Lower lobe of right lung (tissue), 2 donors: Measurements from ENCODE around the gene SSUH2. TPM values are rescaled to one million over a fixed set of nuclear protein-coding genes. Genes with fewer than 3 reads are reported as not detected.

Source experiments
- ATAC-seq, 2 donors: fragments of 200-7000 bp; cut with Tn5 transposase; one replicate each; pipeline ENCODE4 v1.9.1; 2020 to 2022; ENCODE audit warnings: mild to moderate bottlenecking in 2 of 2, moderate library complexity in 2 of 2
- DNase-seq: peaks from one replicate; pipeline ENCODE4 v3.0.0-alpha.2; 2020
- H3K27ac ChIP-seq: fragments of 200-600 bp; one replicate; pipeline ENCODE4 v1.8.0; 2022
- H3K27me3 ChIP-seq: fragments of 200-600 bp; one replicate; pipeline ENCODE4 v1.8.0; 2022; ENCODE audit warnings: low read depth
- H3K36me3 ChIP-seq: fragments of 200-600 bp; one replicate; pipeline ENCODE4 v1.8.0; 2022; ENCODE audit warnings: mild to moderate bottlenecking
- H3K4me1 ChIP-seq: fragments of 200-600 bp; one replicate; pipeline ENCODE4 v1.8.0; 2022
- H3K4me3 ChIP-seq: fragments of 200-600 bp; one replicate; pipeline ENCODE4 v1.8.0; 2022; ENCODE audit warnings: mild to moderate bottlenecking
- H3K9me3 ChIP-seq: fragments of 200-600 bp; one replicate; pipeline ENCODE4 v1.8.0; 2022
- intact Hi-C: fragments of 100-400 bp; cut with DNase I; formaldehyde crosslinking; loops from one replicate; pipeline ENCODE4 v1.11.0; 2022
- total RNA-seq: library from RNA; stranded (reverse); fragmentation: NEBNext Ultra II Directional; extraction: Animal tissue kit (Norgen Biotek cat#: 25700); gene quantifications from one replicate; pipeline ENCODE4 v1.2.1, GENCODE V29; 2021
- TF ChIP-seq, protein P1 (sequence below): fragments of 200-600 bp; IDR thresholded peaks from one replicate; pipeline ENCODE4 v1.8.0; 2022; ENCODE audit warnings: antibody characterized with exemption, mild to moderate bottlenecking
- donor health status: DM: no; HTN: yes; CAD: no; lungs with severe emphysema.

The SSUH2 gene
- total RNA-seq, 1 donor from 2014 or later = not detected

DNA sequence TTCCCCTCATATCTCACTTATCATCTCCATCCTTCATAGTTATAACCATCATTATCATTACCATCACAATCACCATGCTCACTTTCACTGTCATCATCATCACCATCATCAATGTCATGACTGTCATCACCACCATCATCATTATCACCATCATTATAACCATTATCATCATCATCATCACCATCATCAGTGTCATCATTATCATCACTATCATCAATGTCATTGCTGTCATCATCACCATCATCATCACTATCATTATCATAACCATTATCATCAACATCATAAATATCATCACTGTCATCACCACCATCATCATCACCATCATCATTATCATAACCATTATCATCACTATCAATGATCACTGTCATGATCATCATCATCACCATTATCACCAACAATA is 44.1 kb downstream of the SSUH2 start:
- H3K36me3 ChIP-seq = no peaks in the 10 kb centered on the region
- no peak overlapping the region for H3K27ac ChIP-seq
- H3K4me1 ChIP-seq = no peaks in the 10 kb centered on the region
- H3K9me3 ChIP-seq = no peaks in the 10 kb centered on the region
- H3K4me3 ChIP-seq = no peak overlapping the region
- TF ChIP-seq, protein P1, sequence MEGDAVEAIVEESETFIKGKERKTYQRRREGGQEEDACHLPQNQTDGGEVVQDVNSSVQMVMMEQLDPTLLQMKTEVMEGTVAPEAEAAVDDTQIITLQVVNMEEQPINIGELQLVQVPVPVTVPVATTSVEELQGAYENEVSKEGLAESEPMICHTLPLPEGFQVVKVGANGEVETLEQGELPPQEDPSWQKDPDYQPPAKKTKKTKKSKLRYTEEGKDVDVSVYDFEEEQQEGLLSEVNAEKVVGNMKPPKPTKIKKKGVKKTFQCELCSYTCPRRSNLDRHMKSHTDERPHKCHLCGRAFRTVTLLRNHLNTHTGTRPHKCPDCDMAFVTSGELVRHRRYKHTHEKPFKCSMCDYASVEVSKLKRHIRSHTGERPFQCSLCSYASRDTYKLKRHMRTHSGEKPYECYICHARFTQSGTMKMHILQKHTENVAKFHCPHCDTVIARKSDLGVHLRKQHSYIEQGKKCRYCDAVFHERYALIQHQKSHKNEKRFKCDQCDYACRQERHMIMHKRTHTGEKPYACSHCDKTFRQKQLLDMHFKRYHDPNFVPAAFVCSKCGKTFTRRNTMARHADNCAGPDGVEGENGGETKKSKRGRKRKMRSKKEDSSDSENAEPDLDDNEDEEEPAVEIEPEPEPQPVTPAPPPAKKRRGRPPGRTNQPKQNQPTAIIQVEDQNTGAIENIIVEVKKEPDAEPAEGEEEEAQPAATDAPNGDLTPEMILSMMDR = no peak
- H3K27me3 ChIP-seq = no peaks in the 10 kb centered on the region
- ATAC-seq = no peak
- intact Hi-C loops = no loop called here
- DNase-seq = no peak

DNA sequence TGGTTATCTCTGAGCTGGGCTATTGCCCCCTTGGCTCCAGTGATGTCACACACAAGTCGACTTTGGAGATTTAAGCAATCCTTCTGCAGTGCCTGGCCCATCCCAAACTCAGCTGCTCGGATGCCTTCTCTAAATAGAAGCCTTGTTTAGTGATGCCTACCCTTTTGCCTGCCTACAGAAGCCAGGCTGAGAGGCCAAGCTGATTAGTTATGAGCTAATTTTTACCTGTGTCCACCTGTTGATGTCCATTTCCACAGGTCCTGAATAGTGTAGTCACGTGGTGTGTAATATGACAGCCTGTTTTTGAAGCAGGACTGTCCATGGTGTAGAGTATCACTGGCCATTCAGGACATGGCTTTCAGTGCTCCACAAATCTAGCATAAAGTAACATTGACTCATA is 45.5 kb downstream of the SSUH2 start:
- DNase-seq (no peak), ATAC-seq (no peak)
- Histone ChIP-seq H3K36me3 (no peaks in the 10 kb centered on the region), H3K4me1 (no peaks in the 10 kb centered on the region), H3K4me3 (no peak overlapping the region), H3K27ac (no peak overlapping the region), H3K27me3 (no peaks in the 10 kb centered on the region), H3K9me3 (no peaks in the 10 kb centered on the region)
- TF ChIP-seq, protein P1 = no peak
- intact Hi-C loops = no loop called here

DNA sequence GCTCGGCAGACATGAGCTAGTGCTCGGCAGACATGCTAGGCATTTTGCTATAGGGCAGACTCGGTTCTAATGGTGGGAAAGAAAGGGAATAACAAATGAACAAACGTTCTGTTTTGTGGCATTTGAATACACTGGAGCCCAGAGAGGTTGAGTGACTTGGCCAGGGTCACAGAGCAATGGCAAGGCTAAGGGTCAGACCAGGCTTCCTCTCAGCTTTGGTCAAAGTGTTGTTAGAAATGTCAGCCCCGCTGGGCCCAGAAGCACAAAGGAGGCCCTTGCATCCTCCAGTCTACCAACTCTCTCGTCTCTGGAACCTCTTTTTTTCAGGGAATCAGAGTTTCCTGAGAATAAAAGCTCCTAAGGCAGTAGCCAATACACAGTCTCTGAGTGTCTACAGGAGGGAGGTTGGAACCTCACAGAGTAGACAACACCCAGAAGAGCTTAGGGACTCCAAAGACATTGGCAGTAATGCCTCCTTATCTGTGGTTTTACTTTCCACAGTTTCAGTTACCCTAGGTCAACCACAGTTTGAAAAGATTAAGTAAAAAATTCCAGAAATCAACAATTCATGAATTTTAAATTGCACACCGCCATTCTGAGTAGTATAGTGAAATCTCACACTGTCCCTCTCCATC is 47.3 kb downstream of the SSUH2 start:
- ATAC-seq = no peak
- H3K27me3 ChIP-seq = no peaks in the 10 kb centered on the region
- no peak for DNase-seq
- intact Hi-C loops = no loop called here
- no peaks in the 10 kb centered on the region for H3K9me3 ChIP-seq
- no peaks in the 10 kb centered on the region for H3K4me1 ChIP-seq
- no peak overlapping the region for H3K4me3 ChIP-seq
- TF ChIP-seq, protein P1 = no peak
- H3K36me3 ChIP-seq = no peaks in the 10 kb centered on the region
- H3K27ac ChIP-seq = no peak overlapping the region

DNA sequence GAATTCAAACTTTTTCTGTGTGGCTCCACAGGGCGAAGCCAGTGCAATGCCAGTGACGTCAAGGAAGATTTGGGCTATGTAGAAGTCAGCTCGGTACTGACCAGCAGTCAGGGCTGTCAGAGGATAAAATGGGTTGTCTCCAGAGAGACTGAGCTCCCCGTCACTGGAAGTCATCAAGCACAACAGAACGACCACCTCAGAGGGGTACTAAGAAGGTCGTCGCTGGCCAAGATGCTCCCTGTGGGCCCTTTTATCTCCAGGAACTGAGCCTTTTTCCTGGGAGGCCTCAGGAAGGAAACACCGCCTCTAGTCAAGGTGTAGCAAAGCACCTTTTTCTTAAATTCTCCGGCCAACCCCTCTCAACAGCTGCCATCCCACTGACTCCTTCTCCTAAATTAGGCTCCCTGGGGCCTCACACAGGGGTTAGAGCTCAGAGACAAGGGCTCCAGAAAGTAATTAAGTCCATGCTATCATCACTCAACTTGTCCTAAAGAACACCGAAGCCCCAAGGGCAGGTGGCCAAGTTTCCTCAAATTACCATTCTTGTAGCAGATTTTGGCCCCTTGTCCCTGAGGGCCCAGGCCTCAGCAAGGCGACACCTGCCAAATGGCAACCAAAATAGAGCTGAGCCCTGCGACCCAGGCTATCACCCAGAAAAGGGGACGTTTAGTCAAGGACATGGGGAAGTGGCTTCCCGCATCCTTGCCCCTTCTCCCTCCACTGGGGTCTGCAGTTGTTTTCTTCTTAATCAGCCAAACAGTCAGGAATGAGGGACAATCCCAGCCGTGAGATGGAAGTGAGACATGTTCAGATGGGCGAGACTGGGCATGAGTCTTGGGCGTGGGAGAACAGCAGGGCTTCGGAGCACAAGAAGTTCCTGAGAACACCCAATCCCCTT is 48.0 kb downstream of the SSUH2 start:
- intact Hi-C loops = no loop called here
- TF ChIP-seq, protein P1 = no peak
- H3K27me3 ChIP-seq = no peaks in the 10 kb centered on the region
- no peaks in the 10 kb centered on the region for H3K36me3 ChIP-seq
- H3K9me3 ChIP-seq = no peaks in the 10 kb centered on the region
- no peaks in the 10 kb centered on the region for H3K4me1 ChIP-seq
- H3K4me3 ChIP-seq = no peak overlapping the region
- DNase-seq (no peak), ATAC-seq (no peak)
- H3K27ac ChIP-seq = no peak overlapping the region

DNA sequence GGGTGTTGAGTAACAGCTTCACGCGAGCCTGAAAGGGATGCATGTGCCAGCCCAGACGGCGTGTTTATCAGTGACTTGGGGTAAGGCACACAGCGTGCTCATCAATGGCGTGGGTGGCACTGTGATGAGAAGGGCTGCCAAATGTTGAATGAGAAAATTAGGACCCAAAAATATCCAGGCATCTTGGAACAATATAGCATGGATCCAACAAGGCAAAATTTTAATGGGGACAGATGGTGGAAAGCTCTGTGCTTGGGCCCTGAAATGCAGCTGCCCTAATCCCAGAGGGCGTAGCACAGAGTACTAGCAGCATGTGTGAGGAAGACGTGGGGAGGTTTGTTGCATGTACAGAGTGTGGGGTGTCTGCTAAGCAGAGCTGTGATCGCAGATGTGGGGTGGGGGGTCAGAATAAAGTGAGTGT is 48.9 kb downstream of the SSUH2 start:
- H3K36me3 ChIP-seq = no peaks in the 10 kb centered on the region
- H3K4me1 ChIP-seq = no peaks in the 10 kb centered on the region
- no peak overlapping the region for H3K4me3 ChIP-seq
- TF ChIP-seq, protein P1 = no peak
- ATAC-seq (no peak), DNase-seq (no peak)
- intact Hi-C loops = no loop called here
- no peaks in the 10 kb centered on the region for H3K27me3 ChIP-seq
- no peaks in the 10 kb centered on the region for H3K9me3 ChIP-seq
- H3K27ac ChIP-seq = no peak overlapping the region
